ENCODE data around the gene TSPO2. TPM values are rescaled to one million over a fixed set of nuclear protein-coding genes. Genes with fewer than 3 reads are reported as not detected.

TSPO2 gene
- total RNA-seq, 2 donors from 2014 or later, result not detected

DNA sequence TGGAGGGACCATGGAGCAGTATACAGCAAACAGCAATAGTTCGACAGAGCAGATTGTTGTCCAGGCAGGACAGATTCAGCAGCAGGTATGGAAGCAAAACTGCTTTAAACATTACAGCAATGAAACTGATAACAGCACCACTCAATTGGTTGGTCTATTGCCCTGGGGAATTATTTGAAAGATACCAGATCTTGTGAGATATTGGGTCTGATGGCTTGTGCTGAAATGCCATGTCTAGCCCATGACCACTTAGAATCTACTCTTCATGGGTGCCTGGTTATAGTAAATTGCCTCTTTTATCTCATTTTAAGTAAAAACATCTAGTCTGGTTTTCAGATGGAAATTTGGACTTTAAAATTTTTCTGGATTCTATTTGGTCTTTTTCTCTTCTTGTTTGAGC lies 36.8 kb downstream of the TSPO2 start:
- no peaks in the 10 kb centered on the region for H3K9me3 ChIP-seq
- no peak overlapping the region for H3K4me3 ChIP-seq
- no peak for DNase-seq (ENCODE audit: low spot score)
- H3K27ac ChIP-seq, result no peak overlapping the region
- H3K4me1 ChIP-seq (replicated peaks), result peaks cover 10% of the 10 kb centered on the region
- no peak for TF ChIP-seq POLR2AphosphoS5 (IDR thresholded peaks at IDR 0.05)
- no peak for TF ChIP-seq POLR2A (IDR thresholded peaks at IDR 0.05)
- TF ChIP-seq, protein P1, sequence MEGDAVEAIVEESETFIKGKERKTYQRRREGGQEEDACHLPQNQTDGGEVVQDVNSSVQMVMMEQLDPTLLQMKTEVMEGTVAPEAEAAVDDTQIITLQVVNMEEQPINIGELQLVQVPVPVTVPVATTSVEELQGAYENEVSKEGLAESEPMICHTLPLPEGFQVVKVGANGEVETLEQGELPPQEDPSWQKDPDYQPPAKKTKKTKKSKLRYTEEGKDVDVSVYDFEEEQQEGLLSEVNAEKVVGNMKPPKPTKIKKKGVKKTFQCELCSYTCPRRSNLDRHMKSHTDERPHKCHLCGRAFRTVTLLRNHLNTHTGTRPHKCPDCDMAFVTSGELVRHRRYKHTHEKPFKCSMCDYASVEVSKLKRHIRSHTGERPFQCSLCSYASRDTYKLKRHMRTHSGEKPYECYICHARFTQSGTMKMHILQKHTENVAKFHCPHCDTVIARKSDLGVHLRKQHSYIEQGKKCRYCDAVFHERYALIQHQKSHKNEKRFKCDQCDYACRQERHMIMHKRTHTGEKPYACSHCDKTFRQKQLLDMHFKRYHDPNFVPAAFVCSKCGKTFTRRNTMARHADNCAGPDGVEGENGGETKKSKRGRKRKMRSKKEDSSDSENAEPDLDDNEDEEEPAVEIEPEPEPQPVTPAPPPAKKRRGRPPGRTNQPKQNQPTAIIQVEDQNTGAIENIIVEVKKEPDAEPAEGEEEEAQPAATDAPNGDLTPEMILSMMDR (IDR thresholded peaks at IDR 0.05), result no peak
- 91% methylated on average over 1 of the region's 1 CpG for WGBS
- H3K27me3 ChIP-seq (replicated peaks; ENCODE audit: insufficient read depth), result no peaks in the 10 kb centered on the region
- intact Hi-C loops (cut with DNase I), result no loop called here
- H3K36me3 ChIP-seq, result no peaks in the 10 kb centered on the region

DNA sequence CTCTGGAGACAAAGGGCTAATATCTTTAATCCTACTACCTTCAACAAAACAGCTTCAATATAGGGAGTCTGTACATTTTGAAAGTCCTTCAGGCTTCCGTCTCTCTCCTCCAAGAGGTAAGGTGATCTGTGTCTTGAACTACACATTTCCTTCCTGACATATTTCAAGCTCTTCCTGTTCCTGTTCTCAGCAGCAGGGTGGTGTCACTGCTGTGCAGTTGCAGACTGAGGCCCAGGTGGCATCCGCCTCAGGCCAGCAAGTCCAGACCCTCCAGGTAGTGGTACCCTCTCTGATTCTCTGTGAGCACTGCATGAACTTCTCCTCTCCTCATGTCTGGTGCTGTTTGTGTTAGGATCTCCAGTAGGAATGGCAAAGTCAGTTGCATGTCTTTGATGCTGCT lies 38.4 kb downstream of the TSPO2 start:
- TF ChIP-seq POLR2AphosphoS5 (IDR thresholded peaks at IDR 0.05) (no peak), POLR2A (IDR thresholded peaks at IDR 0.05) (no peak)
- TF ChIP-seq, protein P1 (IDR thresholded peaks at IDR 0.05), result no peak
- no peaks in the 10 kb centered on the region for H3K36me3 ChIP-seq
- no peaks in the 10 kb centered on the region for H3K27me3 ChIP-seq (replicated peaks; ENCODE audit: insufficient read depth)
- no peaks in the 10 kb centered on the region for H3K9me3 ChIP-seq
- DNase-seq (ENCODE audit: low spot score), result no peak
- no peaks in the 10 kb centered on the region for H3K4me1 ChIP-seq (replicated peaks)
- 100% methylated on average over 2 of the region's 2 CpGs for WGBS
- H3K4me3 ChIP-seq, result no peak overlapping the region
- H3K27ac ChIP-seq, result no peak overlapping the region
- intact Hi-C loops (cut with DNase I), result no loop called here

DNA sequence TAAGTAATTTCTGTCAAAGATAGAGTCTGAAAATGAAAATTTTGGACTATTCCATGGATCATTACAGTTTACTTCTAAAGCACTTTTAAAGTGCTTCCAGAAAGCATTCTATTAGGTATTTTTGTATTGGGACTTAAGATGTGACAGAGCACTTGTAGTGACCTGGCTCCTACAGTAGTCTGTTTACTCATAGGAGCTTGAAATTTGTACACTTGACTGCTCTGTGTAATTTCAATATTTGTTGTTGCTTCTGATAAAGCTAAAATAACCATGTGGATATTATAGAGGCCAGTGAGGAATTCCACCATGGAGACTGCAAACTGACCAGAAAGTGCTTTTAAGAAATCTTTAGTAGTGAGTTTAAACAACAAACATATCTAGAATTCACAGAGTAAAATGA lies 40.8 kb downstream of the TSPO2 start:
- Histone ChIP-seq H3K9me3 (no peaks in the 10 kb centered on the region), H3K36me3 (no peaks in the 10 kb centered on the region), H3K4me3 (no peak overlapping the region), H3K4me1 (replicated peaks) (no peaks in the 10 kb centered on the region), H3K27ac (no peak overlapping the region), H3K27me3 (replicated peaks; ENCODE audit: insufficient read depth) (no peaks in the 10 kb centered on the region)
- no peak for DNase-seq (ENCODE audit: low spot score)
- TF ChIP-seq POLR2A (IDR thresholded peaks at IDR 0.05), result no peak
- intact Hi-C loops (cut with DNase I), result no loop called here

DNA sequence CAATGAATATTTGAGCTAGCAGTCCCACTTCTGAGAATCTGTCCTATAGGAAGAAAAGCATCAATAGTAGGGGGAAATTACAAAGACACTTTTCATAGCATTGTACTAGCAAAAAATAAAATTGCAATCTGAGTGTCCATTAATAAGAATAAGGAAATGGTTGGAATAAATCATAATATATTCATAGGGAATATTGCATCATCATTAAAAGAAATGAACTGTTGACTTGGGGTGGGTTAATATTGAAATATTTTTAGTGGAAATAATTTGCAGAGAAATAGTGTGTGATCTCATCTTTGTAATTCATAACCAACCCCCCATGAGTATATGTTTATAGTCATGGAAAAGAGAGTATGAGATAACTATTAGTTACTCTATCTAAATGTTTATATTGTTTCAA lies 42.9 kb downstream of the TSPO2 start:
- Histone ChIP-seq H3K27me3 (replicated peaks; ENCODE audit: insufficient read depth) (no peaks in the 10 kb centered on the region), H3K4me3 (no peak overlapping the region), H3K27ac (no peak overlapping the region), H3K36me3 (no peaks in the 10 kb centered on the region), H3K4me1 (replicated peaks) (no peaks in the 10 kb centered on the region), H3K9me3 (no peaks in the 10 kb centered on the region)
- intact Hi-C loops (cut with DNase I), result no loop called here
- DNase-seq (ENCODE audit: low spot score), result no peak
- TF ChIP-seq, protein P1 (IDR thresholded peaks at IDR 0.05), result no peak
- TF ChIP-seq POLR2A (IDR thresholded peaks at IDR 0.05) (no peak), POLR2AphosphoS5 (IDR thresholded peaks at IDR 0.05) (no peak)

DNA sequence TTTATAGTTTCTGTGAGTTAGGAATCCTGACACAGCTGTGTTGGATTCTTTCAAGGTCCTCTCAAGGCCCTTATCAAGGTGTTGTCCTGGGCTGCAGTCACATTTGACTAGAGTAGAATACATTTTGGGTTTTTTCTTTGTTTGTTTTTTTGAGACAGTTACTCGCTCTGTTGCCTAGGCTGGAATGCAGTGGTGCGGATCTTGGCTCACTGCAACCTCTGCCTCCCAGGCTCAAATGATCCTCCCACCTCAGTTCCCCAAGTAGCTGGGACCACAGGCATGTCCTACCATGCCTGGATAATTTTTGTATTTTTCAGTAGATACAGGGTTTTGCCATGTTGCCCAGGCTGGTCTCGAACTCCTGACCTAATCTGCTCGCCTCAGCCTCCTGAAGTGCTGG lies 46.2 kb downstream of the TSPO2 start:
- Histone ChIP-seq H3K9me3 (no peaks in the 10 kb centered on the region), H3K36me3 (peaks cover 0 to 5% of the 10 kb centered on the region in 2 donors), H3K27me3 (replicated peaks; ENCODE audit: insufficient read depth) (no peaks in the 10 kb centered on the region), H3K27ac (no peak overlapping the region), H3K4me3 (no peak overlapping the region), H3K4me1 (replicated peaks) (no peaks in the 10 kb centered on the region)
- TF ChIP-seq, protein P1 (IDR thresholded peaks at IDR 0.05), result no peak
- TF ChIP-seq POLR2A (IDR thresholded peaks at IDR 0.05) (no peak), POLR2AphosphoS5 (IDR thresholded peaks at IDR 0.05) (no peak)
- DNase-seq (ENCODE audit: low spot score), result no peak
- intact Hi-C loops (cut with DNase I), result no loop called here
- 84% methylated on average over 4 of the region's 4 CpGs for WGBS

Measured in prostate gland (tissue), 2 donors.